ENCODE measurements around the gene UBQLN4.
"Not testable (repeated sequence)": the region's sequence is repeated elsewhere in the genome, so short reads cannot be mapped to it uniquely, and the experiment has no call there.

Gene UBQLN4

DNA sequence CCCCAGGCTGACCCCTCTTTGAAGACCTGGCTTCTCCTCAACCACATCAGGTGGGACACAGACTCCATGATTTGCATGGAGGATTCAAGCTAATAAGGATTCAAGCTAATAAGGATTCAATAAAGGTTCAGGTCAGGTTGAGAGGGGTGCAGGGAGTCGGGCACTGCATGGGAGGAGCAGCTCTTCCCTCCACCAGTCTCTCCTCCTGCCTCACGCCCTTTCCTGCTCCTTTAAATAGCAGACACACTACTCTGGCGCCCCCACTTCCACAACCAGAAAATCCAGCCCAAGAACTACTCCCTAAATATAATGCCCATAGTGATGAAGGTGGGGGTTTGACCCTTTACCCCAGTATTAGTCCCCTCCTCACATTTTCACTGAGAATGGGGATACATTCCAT is 21.6 kb upstream of the UBQLN4 start:
- H3K4me3 ChIP-seq (ENCODE audit: low read length): no peak overlapping the region
- TF ChIP-seq, protein P1, sequence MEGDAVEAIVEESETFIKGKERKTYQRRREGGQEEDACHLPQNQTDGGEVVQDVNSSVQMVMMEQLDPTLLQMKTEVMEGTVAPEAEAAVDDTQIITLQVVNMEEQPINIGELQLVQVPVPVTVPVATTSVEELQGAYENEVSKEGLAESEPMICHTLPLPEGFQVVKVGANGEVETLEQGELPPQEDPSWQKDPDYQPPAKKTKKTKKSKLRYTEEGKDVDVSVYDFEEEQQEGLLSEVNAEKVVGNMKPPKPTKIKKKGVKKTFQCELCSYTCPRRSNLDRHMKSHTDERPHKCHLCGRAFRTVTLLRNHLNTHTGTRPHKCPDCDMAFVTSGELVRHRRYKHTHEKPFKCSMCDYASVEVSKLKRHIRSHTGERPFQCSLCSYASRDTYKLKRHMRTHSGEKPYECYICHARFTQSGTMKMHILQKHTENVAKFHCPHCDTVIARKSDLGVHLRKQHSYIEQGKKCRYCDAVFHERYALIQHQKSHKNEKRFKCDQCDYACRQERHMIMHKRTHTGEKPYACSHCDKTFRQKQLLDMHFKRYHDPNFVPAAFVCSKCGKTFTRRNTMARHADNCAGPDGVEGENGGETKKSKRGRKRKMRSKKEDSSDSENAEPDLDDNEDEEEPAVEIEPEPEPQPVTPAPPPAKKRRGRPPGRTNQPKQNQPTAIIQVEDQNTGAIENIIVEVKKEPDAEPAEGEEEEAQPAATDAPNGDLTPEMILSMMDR (IDR thresholded peaks at IDR 0.05; ENCODE audit: insufficient read depth, low read depth, low read length, missing control alignments): no peak
- DNase-seq (ENCODE audit: low read depth): no peak

DNA sequence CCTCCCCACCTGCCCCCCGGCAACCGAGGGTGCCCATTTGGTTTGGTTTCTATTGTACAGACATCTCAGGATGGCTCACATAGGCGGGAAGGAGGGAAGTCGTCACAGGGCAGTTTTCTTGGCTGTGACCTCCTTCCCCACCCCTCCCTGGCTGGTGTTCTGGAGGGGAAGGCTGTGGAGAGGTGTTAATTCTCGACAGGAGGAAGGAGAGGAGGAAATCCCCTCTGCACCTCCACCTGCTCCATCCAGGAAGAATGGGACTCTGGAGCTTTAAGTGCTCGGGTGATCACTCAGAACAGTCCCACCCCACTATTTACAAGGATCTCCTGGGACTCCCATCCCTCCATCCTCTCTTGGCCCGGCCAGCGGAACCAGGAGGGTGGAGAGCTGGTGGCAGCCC is 21.1 kb upstream of the UBQLN4 start:
- H3K4me3 ChIP-seq (ENCODE audit: low read length): no peak overlapping the region
- DNase-seq (ENCODE audit: low read depth): no peak
- TF ChIP-seq, protein P1 (IDR thresholded peaks at IDR 0.05; ENCODE audit: insufficient read depth, low read depth, low read length, missing control alignments): no peak

DNA sequence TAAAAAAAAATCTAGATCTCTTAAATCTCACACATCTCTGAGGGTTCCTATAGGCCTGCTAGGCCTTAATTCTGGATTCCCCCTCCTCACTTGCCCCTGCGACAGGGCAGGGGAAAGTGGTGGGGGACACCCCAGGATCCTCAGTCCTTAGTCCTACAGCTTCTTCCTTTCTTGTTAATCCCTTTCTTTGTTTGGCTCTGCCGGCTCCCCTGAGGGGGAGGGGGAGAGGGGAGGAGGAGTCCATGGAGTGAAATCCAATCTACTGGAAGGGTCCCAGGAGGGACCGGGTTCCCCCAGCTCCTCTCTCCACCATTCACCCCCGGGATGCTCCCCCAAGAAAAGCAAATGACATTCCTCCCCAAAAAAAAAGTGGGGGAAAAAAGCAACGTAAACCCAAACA is 20.1 kb upstream of the UBQLN4 start:
- TF ChIP-seq, protein P1 (IDR thresholded peaks at IDR 0.05; ENCODE audit: insufficient read depth, low read depth, low read length, missing control alignments): no peak
- H3K4me3 ChIP-seq (ENCODE audit: low read length): no peak overlapping the region
- DNase-seq (ENCODE audit: low read depth): no peak

DNA sequence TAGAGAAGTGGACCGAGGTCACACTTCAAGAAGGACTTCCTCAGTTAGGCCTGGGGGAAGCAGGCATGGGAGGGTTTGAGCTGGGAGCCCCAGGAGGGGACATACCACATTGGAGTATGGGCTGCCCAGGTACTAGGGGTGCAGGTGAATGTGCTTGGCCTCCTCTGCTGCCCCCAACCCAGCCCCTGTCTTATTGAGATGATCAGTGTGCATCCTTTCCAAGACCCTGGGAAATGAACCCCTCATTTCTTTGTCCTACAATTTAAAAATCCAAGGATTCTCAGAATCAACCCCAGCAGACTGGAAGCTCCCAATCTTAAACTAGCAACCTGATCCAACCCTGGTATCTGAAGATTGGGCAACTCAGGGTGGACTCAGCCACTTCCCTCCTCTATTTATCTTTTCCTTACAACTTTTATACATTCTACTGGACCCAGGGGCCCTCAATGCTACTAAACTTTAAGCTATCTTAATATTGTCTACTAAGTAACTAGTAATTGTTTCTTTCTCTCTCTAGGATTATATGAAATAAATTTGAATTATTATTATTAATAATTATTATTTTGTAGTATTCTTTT is 19.6 kb upstream of the UBQLN4 start:
- TF ChIP-seq, protein P1 (IDR thresholded peaks at IDR 0.05; ENCODE audit: insufficient read depth, low read depth, low read length, missing control alignments): no peak
- DNase-seq (ENCODE audit: low read depth): no peak
- H3K4me3 ChIP-seq (ENCODE audit: low read length): no peak overlapping the region

DNA sequence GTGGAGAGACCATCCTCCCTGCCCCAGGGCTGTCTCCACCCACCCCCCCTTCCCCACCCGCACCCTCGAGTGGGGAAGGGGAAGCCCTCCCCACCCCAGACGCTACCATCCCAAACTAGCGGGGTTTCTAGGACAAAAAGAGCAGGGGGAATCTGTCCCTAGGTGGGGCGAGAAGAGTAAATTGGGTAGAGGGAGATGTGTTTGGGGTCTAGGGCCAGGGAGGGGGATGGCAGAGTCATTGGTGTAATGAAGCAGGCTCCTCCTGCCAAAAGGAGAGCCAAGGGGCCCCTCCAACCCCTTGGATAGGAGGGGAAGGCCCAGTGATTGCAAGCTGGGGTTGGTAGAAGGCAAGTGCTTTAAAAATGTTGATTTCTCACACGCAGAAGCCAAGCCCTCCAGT is 18.7 kb upstream of the UBQLN4 start:
- H3K4me3 ChIP-seq (ENCODE audit: low read length): no peak overlapping the region
- no peak for DNase-seq (ENCODE audit: low read depth)
- TF ChIP-seq, protein P1 (IDR thresholded peaks at IDR 0.05; ENCODE audit: insufficient read depth, low read depth, low read length, missing control alignments): no peak

DNA sequence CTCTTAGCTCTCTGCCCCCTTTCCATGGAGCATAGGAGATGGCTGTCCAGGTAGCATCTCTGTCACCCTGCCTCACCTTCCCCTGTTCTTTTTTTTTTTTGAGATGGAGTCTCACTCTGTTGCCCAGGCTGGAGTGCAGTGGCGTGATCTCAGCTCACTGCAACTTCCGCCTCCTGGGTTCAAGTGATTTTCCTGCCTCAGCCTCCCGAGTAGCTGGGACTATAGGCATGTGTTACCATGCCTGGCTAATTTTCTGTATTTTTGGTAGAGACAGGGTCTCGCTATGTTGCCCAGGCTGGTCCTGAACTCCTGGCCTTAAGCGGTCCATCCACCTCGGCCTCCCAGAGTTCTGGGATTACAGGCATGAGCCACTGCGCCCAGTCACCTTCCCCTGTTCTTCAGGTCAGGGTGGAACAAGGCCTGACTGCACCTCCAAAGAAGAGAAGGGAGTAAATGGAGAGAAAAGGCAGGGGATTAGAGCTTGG is 17.8 kb upstream of the UBQLN4 start:
- not testable (repeated sequence) for H3K4me3 ChIP-seq (ENCODE audit: low read length)

DNA sequence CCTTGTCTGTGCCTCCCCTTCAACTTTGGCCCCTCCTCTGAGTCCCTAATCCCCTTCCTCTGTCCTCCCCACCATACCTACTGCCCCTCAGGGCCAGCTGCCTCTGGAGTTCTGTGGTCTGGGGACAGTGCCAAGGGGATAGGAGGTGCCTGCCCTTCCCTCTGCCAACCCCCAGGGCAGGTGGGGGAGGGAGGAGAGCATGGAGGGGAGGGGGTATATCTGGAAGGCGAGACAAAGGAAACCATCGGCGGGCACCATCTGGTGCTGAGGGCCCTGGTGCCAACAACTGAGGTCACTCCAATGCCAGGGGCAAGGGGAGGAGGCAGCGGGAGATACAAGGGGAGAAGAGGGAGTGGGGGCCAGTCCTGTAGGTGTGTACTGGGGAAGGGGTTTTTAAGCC is 16.9 kb upstream of the UBQLN4 start:
- TF ChIP-seq, protein P1 (IDR thresholded peaks at IDR 0.05; ENCODE audit: insufficient read depth, low read depth, low read length, missing control alignments): no peak
- DNase-seq (ENCODE audit: low read depth): no peak
- H3K4me3 ChIP-seq (ENCODE audit: low read length): no peak overlapping the region

More for the DNA sequence above, 17.8 kb upstream of the UBQLN4 start:
- not testable (repeated sequence) for DNase-seq (ENCODE audit: low read depth)

Measured in epithelial cell of esophagus (primary cell).